ENCODE data around the gene LEO1. TPM values are rescaled to one million over a fixed set of nuclear protein-coding genes. Genes with fewer than 3 reads are reported as not detected.
A peak's percentile ranks its signal among the peaks of the same experiment; 100 is the strongest.
"Not testable (repeated sequence)": the region's sequence is repeated elsewhere in the genome, so short reads cannot be mapped to it uniquely, and the experiment has no call there.

The LEO1 gene
- total RNA-seq, 1 experiment from 2014 or later = 16.9 TPM

DNA sequence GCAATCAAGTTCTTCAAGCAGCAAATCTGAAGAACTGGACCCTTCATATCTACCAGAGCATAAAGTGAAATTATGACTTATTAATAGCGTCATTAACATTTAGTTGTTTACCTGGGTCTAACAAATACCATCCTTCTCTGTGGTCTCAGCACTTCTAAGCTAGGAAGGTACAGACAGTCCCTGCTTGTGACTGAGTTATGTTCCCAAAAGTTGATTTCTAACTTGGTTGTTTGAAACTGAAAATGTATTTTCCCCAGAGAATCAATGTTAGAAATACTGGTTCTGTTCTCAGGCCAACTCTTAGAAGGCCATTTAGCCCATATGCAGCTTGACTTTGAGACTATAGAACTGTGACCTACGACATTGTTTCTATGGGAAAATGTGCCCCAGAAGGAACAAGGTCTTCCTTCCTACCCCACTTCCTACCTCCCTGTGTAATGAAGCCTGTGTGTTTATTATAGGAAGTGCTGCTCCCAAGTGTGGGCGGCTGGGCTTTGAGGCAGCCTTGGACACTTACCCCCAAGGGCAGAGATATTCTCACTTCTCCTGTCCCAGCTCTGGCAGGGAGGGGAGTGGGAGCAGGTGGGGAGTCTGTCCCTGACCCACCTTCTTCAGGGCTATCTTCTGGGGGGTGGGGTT is 35.2 kb upstream of the LEO1 start:
- H3K4me2 ChIP-seq (ENCODE audit: low read depth, low read length, poor library complexity, severe bottlenecking) = no peak overlapping the region

DNA sequence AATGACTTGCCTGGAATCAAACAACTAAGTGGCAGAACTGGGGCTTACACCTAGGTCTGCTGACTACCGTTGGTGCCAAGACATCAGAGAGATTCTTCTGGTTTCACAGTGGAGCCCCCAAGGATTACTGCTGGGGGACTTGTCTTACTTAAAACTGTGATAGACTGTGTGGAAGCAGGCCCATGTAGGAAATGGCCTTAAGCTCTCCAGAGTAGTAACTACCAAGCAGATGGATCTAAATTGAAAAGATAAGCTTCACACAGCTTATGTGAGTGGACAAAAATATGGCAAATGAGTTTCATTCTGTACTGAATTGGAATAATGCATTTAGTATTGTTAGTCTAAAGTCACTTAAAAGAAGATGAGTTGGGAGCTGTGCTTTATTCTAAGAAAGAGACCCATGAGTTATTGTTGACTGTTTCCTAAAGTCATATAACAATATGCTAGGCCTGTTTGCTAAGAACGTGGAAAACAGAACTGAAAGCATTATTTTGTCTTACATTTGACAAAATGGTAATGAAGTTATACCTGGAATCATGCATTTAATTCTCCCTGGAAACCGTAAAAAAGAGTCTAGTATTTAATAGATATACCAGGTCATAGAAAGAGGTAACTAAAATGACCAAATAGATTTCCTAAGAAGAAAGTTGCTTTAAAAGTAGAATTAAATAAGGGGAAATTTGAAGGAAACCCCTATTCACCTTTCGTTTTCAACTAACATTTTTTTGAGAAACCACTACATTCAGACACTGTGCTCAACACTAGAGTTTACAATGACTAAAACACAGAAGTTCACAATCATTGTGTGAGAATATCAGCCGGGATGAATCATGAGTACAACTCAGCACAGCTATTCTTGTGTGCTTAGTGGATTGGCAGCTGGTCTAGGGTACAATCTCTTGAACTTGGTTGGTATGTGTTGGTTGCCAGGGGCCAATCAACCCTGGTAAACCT is 34.4 kb upstream of the LEO1 start:
- H3K79me2 ChIP-seq (ENCODE audit: low read length) = no peaks in the 10 kb centered on the region
- no peaks in the 10 kb centered on the region for H3K9me3 ChIP-seq (ENCODE audit: low read length)
- H3K9me2 ChIP-seq (replicated peaks; ENCODE audit: insufficient read depth, low read length) = no peaks in the 10 kb centered on the region
- H3K4me2 ChIP-seq (ENCODE audit: low read depth, low read length, poor library complexity, severe bottlenecking) = no peak overlapping the region
- H3K27ac ChIP-seq (ENCODE audit: low read length) = no peak overlapping the region
- H3K4me3 ChIP-seq (ENCODE audit: low read length) = no peak overlapping the region
- H4K20me1 ChIP-seq (ENCODE audit: insufficient read depth, low read depth, low read length) = no peaks in the 10 kb centered on the region
- no peak for DNase-seq
- peak overlapping the region; percentile 16; the same call in 1 of the 2 replicates for H2AFZ ChIP-seq (ENCODE audit: low read length)
- H3K36me3 ChIP-seq (ENCODE audit: insufficient read depth, low read length) = no peaks in the 10 kb centered on the region
- peaks cover 7% of the 10 kb centered on the region for H3K4me1 ChIP-seq (ENCODE audit: low read length)
- no peak overlapping the region for H3K9ac ChIP-seq (ENCODE audit: low read length)
- H3K27me3 ChIP-seq (ENCODE audit: low read length) = no peaks in the 10 kb centered on the region

More for the DNA sequence above, 35.2 kb upstream of the LEO1 start:
- no peak for DNase-seq
- no peaks in the 10 kb centered on the region for H3K9me3 ChIP-seq (ENCODE audit: low read length)
- H3K27ac ChIP-seq (ENCODE audit: low read length) = no peak overlapping the region
- no peaks in the 10 kb centered on the region for H3K9me2 ChIP-seq (replicated peaks; ENCODE audit: insufficient read depth, low read length)
- peak overlapping the region; percentile 16; the same call in 1 of the 2 replicates for H2AFZ ChIP-seq (ENCODE audit: low read length)
- H3K4me3 ChIP-seq (ENCODE audit: low read length) = no peak overlapping the region
- H4K20me1 ChIP-seq (ENCODE audit: insufficient read depth, low read depth, low read length) = no peaks in the 10 kb centered on the region
- no peaks in the 10 kb centered on the region for H3K79me2 ChIP-seq (ENCODE audit: low read length)
- H3K36me3 ChIP-seq (ENCODE audit: insufficient read depth, low read length) = no peaks in the 10 kb centered on the region
- no peak overlapping the region for H3K9ac ChIP-seq (ENCODE audit: low read length)
- H3K27me3 ChIP-seq (ENCODE audit: low read length) = no peaks in the 10 kb centered on the region
- H3K4me1 ChIP-seq (ENCODE audit: low read length) = peaks cover 7% of the 10 kb centered on the region

DNA sequence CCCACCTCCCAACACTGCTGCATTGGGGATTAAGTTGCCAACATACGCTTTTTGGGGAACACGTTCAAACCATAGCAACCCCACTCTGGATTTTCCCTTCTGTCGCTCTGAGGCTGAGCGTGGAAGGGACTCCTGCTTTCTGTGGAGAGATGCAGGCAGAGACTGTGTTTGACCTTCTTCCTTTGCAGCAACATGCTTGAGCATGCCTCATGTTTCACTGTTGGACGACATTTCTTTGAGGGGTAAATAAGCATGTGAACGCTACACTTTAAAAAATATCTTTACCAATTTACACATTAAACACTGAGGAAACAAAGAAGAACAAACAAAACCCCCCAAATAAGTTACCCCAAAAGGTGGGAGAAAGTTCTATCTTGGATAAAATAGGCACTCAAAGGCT is 33.2 kb upstream of the LEO1 start:
- Histone ChIP-seq H3K9ac (ENCODE audit: low read length) (no peak overlapping the region), H2AFZ (ENCODE audit: low read length) (no peak overlapping the region), H3K4me1 (ENCODE audit: low read length) (peaks cover 7% of the 10 kb centered on the region), H3K36me3 (ENCODE audit: insufficient read depth, low read length) (no peaks in the 10 kb centered on the region), H3K79me2 (ENCODE audit: low read length) (no peaks in the 10 kb centered on the region), H3K27me3 (ENCODE audit: low read length) (no peaks in the 10 kb centered on the region), H3K4me3 (ENCODE audit: low read length) (no peak overlapping the region), H3K9me3 (ENCODE audit: low read length) (no peaks in the 10 kb centered on the region), H3K4me2 (ENCODE audit: low read depth, low read length, poor library complexity, severe bottlenecking) (no peak overlapping the region), H4K20me1 (ENCODE audit: insufficient read depth, low read depth, low read length) (no peaks in the 10 kb centered on the region), H3K9me2 (replicated peaks; ENCODE audit: insufficient read depth, low read length) (no peaks in the 10 kb centered on the region), H3K27ac (ENCODE audit: low read length) (no peak overlapping the region)
- no peak for DNase-seq

DNA sequence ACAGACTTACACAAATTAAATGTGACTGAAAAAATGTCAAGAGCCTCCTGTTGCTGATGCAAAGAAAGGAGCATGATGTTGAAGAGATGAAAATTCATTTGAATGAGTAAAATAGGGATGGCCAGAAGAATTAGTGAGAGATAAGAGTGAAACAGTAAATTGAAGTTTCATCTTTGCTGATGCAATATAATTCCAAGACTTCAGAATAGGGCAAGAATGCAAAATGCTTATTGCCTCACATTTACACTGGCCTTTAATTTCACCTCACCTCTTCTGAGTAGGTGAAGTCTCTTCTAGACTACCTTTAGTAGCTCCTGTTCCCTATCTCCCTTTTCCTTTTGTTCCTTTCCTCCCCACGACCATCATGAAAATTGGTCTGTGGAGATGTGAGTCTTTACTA is 32.1 kb upstream of the LEO1 start:
- Histone ChIP-seq H3K36me3 (ENCODE audit: insufficient read depth, low read length) (no peaks in the 10 kb centered on the region), H3K4me3 (ENCODE audit: low read length) (no peak overlapping the region), H2AFZ (ENCODE audit: low read length) (no peak overlapping the region), H3K79me2 (ENCODE audit: low read length) (no peaks in the 10 kb centered on the region), H3K9ac (ENCODE audit: low read length) (no peak overlapping the region), H3K9me2 (replicated peaks; ENCODE audit: insufficient read depth, low read length) (no peaks in the 10 kb centered on the region), H3K9me3 (ENCODE audit: low read length) (no peaks in the 10 kb centered on the region), H3K27me3 (ENCODE audit: low read length) (no peaks in the 10 kb centered on the region), H3K27ac (ENCODE audit: low read length) (no peak overlapping the region), H4K20me1 (ENCODE audit: insufficient read depth, low read depth, low read length) (no peaks in the 10 kb centered on the region), H3K4me2 (ENCODE audit: low read depth, low read length, poor library complexity, severe bottlenecking) (no peak overlapping the region), H3K4me1 (ENCODE audit: low read length) (peaks cover 1% of the 10 kb centered on the region; the same call in 1 of the 2 replicates)
- DNase-seq = no peak

DNA sequence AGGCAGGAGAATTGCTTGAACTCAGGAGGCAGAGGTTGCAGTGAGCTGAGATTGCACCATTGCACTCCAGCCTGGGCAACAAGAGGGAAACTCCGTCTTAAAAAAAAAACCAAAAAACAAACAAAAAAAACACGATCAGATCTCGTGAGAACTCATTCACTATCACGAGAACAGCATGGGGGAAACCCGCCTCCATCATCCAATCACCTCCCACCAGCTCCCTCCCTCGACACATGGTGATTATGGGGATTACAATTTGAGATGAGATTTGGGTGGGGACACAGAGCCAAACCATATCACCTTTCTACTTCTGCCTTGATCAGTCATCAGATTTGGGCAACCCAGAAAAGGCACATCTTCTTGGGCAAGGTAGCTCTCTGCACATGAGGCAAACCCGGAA is 31.5 kb upstream of the LEO1 start:
- H3K4me2 ChIP-seq (ENCODE audit: low read depth, low read length, poor library complexity, severe bottlenecking); H3K27ac ChIP-seq (ENCODE audit: low read length); H4K20me1 ChIP-seq (ENCODE audit: insufficient read depth, low read depth, low read length); H3K4me3 ChIP-seq (ENCODE audit: low read length); H3K36me3 ChIP-seq (ENCODE audit: insufficient read depth, low read length); H2AFZ ChIP-seq (ENCODE audit: low read length); H3K9me3 ChIP-seq (ENCODE audit: low read length); H3K9me2 ChIP-seq (replicated peaks; ENCODE audit: insufficient read depth, low read length); DNase-seq; H3K9ac ChIP-seq (ENCODE audit: low read length); H3K79me2 ChIP-seq (ENCODE audit: low read length); H3K27me3 ChIP-seq (ENCODE audit: low read length); H3K4me1 ChIP-seq (ENCODE audit: low read length): not testable (repeated sequence)

DNA sequence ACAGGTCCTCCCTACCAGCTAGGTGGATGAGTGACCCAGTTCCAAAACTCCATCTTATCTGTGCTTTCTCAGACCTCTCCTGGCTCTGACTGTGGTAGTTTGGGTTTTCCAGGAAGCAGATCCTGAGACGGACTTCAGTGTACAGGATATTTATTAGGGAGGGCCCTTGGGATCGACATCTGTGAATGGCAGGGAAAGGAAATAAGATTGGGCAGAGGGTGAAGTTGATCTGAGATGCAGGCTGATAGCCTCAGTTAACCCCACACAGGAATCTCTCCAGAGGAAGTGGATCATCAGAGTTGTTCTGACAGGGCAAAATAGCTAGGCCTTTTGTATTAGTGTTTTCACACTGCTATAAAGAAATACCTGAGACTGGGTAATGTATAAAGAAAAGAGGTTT is 30.8 kb upstream of the LEO1 start:
- Histone ChIP-seq H4K20me1 (ENCODE audit: insufficient read depth, low read depth, low read length) (no peaks in the 10 kb centered on the region), H3K9ac (ENCODE audit: low read length) (no peak overlapping the region), H3K4me1 (ENCODE audit: low read length) (no peaks in the 10 kb centered on the region), H3K9me2 (replicated peaks; ENCODE audit: insufficient read depth, low read length) (no peaks in the 10 kb centered on the region), H3K9me3 (ENCODE audit: low read length) (no peaks in the 10 kb centered on the region), H3K36me3 (ENCODE audit: insufficient read depth, low read length) (no peaks in the 10 kb centered on the region), H3K4me2 (ENCODE audit: low read depth, low read length, poor library complexity, severe bottlenecking) (no peak overlapping the region), H2AFZ (ENCODE audit: low read length) (no peak overlapping the region), H3K27me3 (ENCODE audit: low read length) (no peaks in the 10 kb centered on the region), H3K4me3 (ENCODE audit: low read length) (no peak overlapping the region), H3K27ac (ENCODE audit: low read length) (no peak overlapping the region), H3K79me2 (ENCODE audit: low read length) (no peaks in the 10 kb centered on the region)
- DNase-seq = no peak

DNA sequence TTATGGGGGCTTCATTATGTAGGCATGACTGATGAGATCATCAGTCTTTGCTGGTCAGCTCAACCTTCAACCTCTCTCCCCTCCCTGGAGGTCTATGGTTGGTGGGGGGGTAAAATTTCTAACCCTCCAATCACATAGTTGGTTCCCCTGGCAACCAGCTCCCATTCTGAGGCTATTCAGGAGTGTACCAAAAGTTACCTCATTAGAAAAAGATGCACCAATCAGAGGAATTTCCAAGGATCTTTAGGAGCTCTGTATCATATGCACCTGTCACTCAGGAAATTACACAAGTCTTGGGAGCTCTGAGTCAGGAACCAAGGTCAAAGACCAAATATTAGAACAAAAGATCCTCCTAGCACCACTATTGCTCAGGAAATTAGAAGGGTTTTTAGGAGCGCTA is 21.4 kb upstream of the LEO1 start:
- Histone ChIP-seq H2AFZ (ENCODE audit: low read length) (no peak overlapping the region), H3K36me3 (ENCODE audit: insufficient read depth, low read length) (no peaks in the 10 kb centered on the region), H3K4me3 (ENCODE audit: low read length) (no peak overlapping the region), H3K9me3 (ENCODE audit: low read length) (no peaks in the 10 kb centered on the region), H4K20me1 (ENCODE audit: insufficient read depth, low read depth, low read length) (no peaks in the 10 kb centered on the region), H3K4me1 (ENCODE audit: low read length) (no peaks in the 10 kb centered on the region), H3K4me2 (ENCODE audit: low read depth, low read length, poor library complexity, severe bottlenecking) (no peak overlapping the region), H3K27ac (ENCODE audit: low read length) (no peak overlapping the region), H3K9ac (ENCODE audit: low read length) (no peak overlapping the region), H3K9me2 (replicated peaks; ENCODE audit: insufficient read depth, low read length) (no peaks in the 10 kb centered on the region), H3K79me2 (ENCODE audit: low read length) (no peaks in the 10 kb centered on the region), H3K27me3 (ENCODE audit: low read length) (no peaks in the 10 kb centered on the region)
- DNase-seq = no peak

DNA sequence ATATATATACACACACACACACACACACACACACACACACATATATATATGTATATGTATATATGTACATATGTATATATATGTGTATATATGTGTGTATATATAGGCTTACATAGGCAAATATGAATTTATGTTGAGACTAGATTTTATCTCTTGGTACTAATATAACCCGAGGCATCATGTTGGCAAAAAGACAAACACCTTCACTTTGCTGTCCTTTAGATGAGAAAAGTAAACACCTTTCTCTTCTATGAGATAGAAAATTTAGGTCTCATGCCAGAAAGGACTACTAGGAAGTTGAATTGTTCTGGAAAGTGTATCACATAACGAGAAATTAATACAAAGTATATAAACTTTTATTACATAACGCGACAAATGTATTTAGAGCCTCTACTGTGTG is 19.6 kb upstream of the LEO1 start:
- Histone ChIP-seq H3K79me2 (ENCODE audit: low read length) (no peaks in the 10 kb centered on the region), H3K9me2 (replicated peaks; ENCODE audit: insufficient read depth, low read length) (no peaks in the 10 kb centered on the region), H3K36me3 (ENCODE audit: insufficient read depth, low read length) (no peaks in the 10 kb centered on the region), H4K20me1 (ENCODE audit: insufficient read depth, low read depth, low read length) (no peaks in the 10 kb centered on the region), H3K27ac (ENCODE audit: low read length) (no peak overlapping the region), H3K27me3 (ENCODE audit: low read length) (no peaks in the 10 kb centered on the region), H3K4me2 (ENCODE audit: low read depth, low read length, poor library complexity, severe bottlenecking) (no peak overlapping the region), H3K4me3 (ENCODE audit: low read length) (no peak overlapping the region), H3K9me3 (ENCODE audit: low read length) (no peaks in the 10 kb centered on the region), H3K4me1 (ENCODE audit: low read length) (no peaks in the 10 kb centered on the region), H2AFZ (ENCODE audit: low read length) (no peak overlapping the region), H3K9ac (ENCODE audit: low read length) (no peak overlapping the region)
- no peak for DNase-seq
